HEK293 (cell line): ENCODE data around the gene DDX54.

Experiments used
- BCL11B ChIP-seq: fragments of 450-650 bp; formaldehyde crosslinking; IDR thresholded peaks from 2 replicates; pipeline ENCODE4 v1.5.1; 2016; ENCODE audit warnings: low read depth, missing biosample characterization, missing genetic modification characterization
- GLI4 ChIP-seq: fragments of 450-650 bp; formaldehyde crosslinking; IDR thresholded peaks from 2 replicates; pipeline ENCODE4 v1.5.1; 2016; ENCODE audit warnings: missing biosample characterization, missing genetic modification characterization
- TCF7L2 ChIP-seq: IDR thresholded peaks from 2 replicates; pipeline ENCODE4 v1.6.1; 2011; ENCODE audit warnings: low read depth, mild to moderate bottlenecking, inconsistent platforms, low read length, moderate library complexity, borderline replicate concordance
- ZBTB20 ChIP-seq: fragments of 450-650 bp; formaldehyde crosslinking; IDR thresholded peaks from 2 replicates; pipeline ENCODE4 v1.5.1; 2016; ENCODE audit warnings: missing biosample characterization, missing genetic modification characterization
- ZNF169 ChIP-seq: fragments of 450-650 bp; formaldehyde crosslinking; IDR thresholded peaks from 2 replicates; pipeline ENCODE4 v1.5.1; 2016; ENCODE audit warnings: missing biosample characterization, missing genetic modification characterization
- ZNF175 ChIP-seq: fragments of 450-650 bp; formaldehyde crosslinking; IDR thresholded peaks from 2 replicates; pipeline ENCODE4 v1.5.1; 2016; ENCODE audit warnings: missing biosample characterization, missing genetic modification characterization
- TF ChIP-seq, protein P1 (sequence below): fragments of 450-650 bp; formaldehyde crosslinking; IDR thresholded peaks from 2 replicates; pipeline ENCODE4 v1.5.1; 2016; ENCODE audit warnings: missing biosample characterization, missing genetic modification characterization
- TF ChIP-seq, protein P2 (sequence below): fragments of 450-650 bp; formaldehyde crosslinking; conservative IDR thresholded peaks from 2 replicates; pipeline ENCODE4 v1.5.1; 2016; ENCODE audit warnings: low read depth, missing biosample characterization, missing genetic modification characterization

DNA sequence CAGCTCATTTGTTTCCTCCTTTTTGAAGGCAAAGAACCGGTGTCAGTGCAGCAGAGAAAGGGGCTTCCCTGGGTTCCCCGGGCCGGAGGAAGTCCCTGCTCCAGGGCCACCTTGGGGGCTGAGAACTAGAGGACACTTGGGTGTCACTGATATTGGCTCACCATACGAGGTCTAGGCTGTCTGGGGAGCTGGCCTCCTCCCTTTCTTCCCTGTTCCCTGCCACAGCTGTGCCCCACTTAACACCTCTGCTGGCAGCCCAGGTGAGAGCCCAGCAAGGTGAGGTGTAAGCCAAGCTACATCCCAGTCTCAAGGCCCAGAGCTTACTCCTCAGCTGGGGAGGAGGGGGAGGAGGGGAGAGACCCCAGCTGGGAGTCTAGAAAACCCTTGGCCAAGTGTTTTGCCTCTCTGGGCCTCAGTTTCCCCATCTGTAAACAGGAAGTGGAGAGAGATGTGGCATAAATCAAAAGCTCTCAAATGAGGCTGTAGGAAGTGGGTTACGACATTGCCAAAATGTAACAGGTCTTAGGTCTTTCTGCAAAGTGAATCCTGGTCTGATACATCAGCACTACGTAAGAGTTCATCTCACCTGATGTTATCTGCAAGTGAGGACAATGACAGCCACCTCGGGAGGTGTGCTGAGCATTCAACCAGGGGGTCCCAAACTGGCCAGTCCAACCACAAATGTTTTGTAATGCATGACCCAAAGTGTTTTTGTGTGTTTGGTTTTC, 75.2 kb downstream of the DDX54 start:
- TF ChIP-seq ZNF175 (tag by site-specific recombination) (no peak), TCF7L2 (no peak), ZNF169 (no peak), BCL11B (tag by site-specific recombination) (no peak), GLI4 (tag by site-specific recombination) (no peak), ZBTB20 (tag by site-specific recombination) (no peak)
- TF ChIP-seq, protein P1, sequence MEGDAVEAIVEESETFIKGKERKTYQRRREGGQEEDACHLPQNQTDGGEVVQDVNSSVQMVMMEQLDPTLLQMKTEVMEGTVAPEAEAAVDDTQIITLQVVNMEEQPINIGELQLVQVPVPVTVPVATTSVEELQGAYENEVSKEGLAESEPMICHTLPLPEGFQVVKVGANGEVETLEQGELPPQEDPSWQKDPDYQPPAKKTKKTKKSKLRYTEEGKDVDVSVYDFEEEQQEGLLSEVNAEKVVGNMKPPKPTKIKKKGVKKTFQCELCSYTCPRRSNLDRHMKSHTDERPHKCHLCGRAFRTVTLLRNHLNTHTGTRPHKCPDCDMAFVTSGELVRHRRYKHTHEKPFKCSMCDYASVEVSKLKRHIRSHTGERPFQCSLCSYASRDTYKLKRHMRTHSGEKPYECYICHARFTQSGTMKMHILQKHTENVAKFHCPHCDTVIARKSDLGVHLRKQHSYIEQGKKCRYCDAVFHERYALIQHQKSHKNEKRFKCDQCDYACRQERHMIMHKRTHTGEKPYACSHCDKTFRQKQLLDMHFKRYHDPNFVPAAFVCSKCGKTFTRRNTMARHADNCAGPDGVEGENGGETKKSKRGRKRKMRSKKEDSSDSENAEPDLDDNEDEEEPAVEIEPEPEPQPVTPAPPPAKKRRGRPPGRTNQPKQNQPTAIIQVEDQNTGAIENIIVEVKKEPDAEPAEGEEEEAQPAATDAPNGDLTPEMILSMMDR (tag by site-specific recombination) = no peak
- TF ChIP-seq, protein P2, sequence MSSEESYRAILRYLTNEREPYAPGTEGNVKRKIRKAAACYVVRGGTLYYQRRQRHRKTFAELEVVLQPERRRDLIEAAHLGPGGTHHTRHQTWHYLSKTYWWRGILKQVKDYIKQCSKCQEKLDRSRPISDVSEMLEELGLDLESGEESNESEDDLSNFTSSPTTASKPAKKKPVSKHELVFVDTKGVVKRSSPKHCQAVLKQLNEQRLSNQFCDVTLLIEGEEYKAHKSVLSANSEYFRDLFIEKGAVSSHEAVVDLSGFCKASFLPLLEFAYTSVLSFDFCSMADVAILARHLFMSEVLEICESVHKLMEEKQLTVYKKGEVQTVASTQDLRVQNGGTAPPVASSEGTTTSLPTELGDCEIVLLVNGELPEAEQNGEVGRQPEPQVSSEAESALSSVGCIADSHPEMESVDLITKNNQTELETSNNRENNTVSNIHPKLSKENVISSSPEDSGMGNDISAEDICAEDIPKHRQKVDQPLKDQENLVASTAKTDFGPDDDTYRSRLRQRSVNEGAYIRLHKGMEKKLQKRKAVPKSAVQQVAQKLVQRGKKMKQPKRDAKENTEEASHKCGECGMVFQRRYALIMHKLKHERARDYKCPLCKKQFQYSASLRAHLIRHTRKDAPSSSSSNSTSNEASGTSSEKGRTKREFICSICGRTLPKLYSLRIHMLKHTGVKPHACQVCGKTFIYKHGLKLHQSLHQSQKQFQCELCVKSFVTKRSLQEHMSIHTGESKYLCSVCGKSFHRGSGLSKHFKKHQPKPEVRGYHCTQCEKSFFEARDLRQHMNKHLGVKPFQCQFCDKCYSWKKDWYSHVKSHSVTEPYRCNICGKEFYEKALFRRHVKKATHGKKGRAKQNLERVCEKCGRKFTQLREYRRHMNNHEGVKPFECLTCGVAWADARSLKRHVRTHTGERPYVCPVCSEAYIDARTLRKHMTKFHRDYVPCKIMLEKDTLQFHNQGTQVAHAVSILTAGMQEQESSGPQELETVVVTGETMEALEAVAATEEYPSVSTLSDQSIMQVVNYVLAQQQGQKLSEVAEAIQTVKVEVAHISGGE (tag by site-specific recombination) = no peak
